ENCODE measurements around the gene COL20A1. TPM values are rescaled to one million over a fixed set of nuclear protein-coding genes. Genes with fewer than 3 reads are reported as not detected.

COL20A1 gene
- total RNA-seq, 1 experiment from 2014 or later = 2.3 TPM

- Histone ChIP-seq H3K27ac (ENCODE audit: insufficient read length, low read depth, low read length) (no peak overlapping the region), H4K5ac (ENCODE audit: insufficient read length, low read depth, low read length) (no peak overlapping the region), H2BK120ac (ENCODE audit: low read depth, low read length, poor library complexity, severe bottlenecking) (no peak overlapping the region), H3K23ac (ENCODE audit: insufficient read length, low read depth, low read length) (no peak overlapping the region), H3K9ac (ENCODE audit: extremely low read depth, insufficient read length, low read length) (no peak overlapping the region), H4K8ac (replicated peaks; ENCODE audit: insufficient read length, low read depth, low read length) (no peak overlapping the region), H3K79me1 (ENCODE audit: insufficient read depth, low read depth, low read length, poor library complexity, severe bottlenecking) (no peaks in the 10 kb centered on the region), H2AK5ac (ENCODE audit: insufficient read length, low read length) (no peak overlapping the region), H3K4me2 (ENCODE audit: insufficient read depth, insufficient read length, low read length) (no peak overlapping the region), H2BK20ac (ENCODE audit: low read depth, low read length, poor library complexity, severe bottlenecking) (no peak overlapping the region), H4K91ac (ENCODE audit: insufficient read length, low read depth, low read length) (no peak overlapping the region), H3K79me2 (ENCODE audit: insufficient read depth, low read length) (no peaks in the 10 kb centered on the region), H3K18ac (ENCODE audit: insufficient read length, low read depth, low read length) (no peak overlapping the region), H3K56ac (ENCODE audit: insufficient read length, low read depth, low read length) (no peak overlapping the region), H3K23me2 (ENCODE audit: insufficient read length, low read depth, low read length, poor library complexity, severe bottlenecking) (no peaks in the 10 kb centered on the region), H3K4ac (ENCODE audit: low read depth, low read length) (no peak overlapping the region), H3T11ph (ENCODE audit: low read length) (no peak overlapping the region), H3K14ac (ENCODE audit: insufficient read depth, low read length) (no peak overlapping the region), H3K27me3 (ENCODE audit: insufficient read depth, low read length) (no peaks in the 10 kb centered on the region), H3K4me1 (ENCODE audit: insufficient read depth, low read length) (no peaks in the 10 kb centered on the region), H2BK15ac (ENCODE audit: low read depth, low read length) (no peak overlapping the region), H2AFZ (ENCODE audit: low read length) (no peak overlapping the region), H4K20me1 (ENCODE audit: control insufficient read depth, insufficient read depth, insufficient read length) (peaks cover 2% of the 10 kb centered on the region), H2BK12ac (ENCODE audit: insufficient read length, low read depth, low read length) (no peak overlapping the region), H3K9me3 (ENCODE audit: control insufficient read depth, low read depth, low read length) (no peaks in the 10 kb centered on the region), H2BK5ac (ENCODE audit: insufficient read length, low read length) (no peak overlapping the region)
- DNase-seq = no peak
- Mint-ChIP-seq H3K36me3 (ENCODE audit: insufficient read depth in 1 of 3, low read depth in 3 of 3) (peaks cover 0 to 7% (median 4%) of the 10 kb centered on the region in 3 experiments; a peak in 3 of 7 replicates), H3K27me3 (ENCODE audit: low read depth) (peaks cover 8% of the 10 kb centered on the region), H3K9me3 (peaks cover 0 to 10% of the 10 kb centered on the region in 2 experiments; a peak in 2 of 5 replicates), H3K4me3 (no peak overlapping the region), H3K27ac (no peak overlapping the region), H3K4me1 (peaks cover 5 to 8% of the 10 kb centered on the region in 2 experiments)
- no CpG with 5 or more reads among the region's 29 CpGs for WGBS (ENCODE audit: extremely low coverage, insufficient read length, low lambda C conversion rate)
- no peak for TF ChIP-seq CTCF (conservative IDR thresholded peaks at IDR 0.05)
Observed at GRCh38 chr20:63348828-63349515, 56.0 kb downstream of the COL20A1 start.

Measured in H9 (cell line).